Measurements from ENCODE around the gene ERG. TPM values are rescaled to one million over a fixed set of nuclear protein-coding genes. Genes with fewer than 3 reads are reported as not detected.

The ERG gene
- total and polyA plus RNA-seq, 2 experiments from 2014 or later = 0.14 to 0.44 TPM

DNA sequence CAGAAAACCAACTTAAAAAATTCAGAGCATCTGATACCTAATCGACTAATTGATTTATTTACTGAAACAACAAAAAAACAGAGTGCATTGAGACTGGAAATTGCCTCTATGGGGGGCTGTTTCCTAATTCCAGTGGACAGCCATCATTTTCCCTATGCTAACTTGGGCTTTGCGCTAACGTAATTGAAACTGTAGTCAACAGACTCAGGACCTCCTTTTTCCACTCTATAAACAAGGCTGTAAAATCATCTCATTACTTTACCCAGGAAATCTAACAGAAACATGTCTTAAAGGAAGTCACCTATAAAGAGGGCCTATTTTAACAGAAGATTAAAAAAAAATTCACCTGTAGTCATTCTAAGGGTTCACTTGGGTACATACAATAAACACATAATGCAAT lies 2.1 kb downstream of the ERG start:
- Mint-ChIP-seq H3K36me3 (ENCODE audit: low read depth) (no peaks in the 10 kb centered on the region), H3K27me3 (ENCODE audit: insufficient read depth, low read depth, poor library complexity) (peaks cover 2% of the 10 kb centered on the region), H3K4me3 (no peak overlapping the region), H3K27ac (no peak overlapping the region; the same call in 1 of the 2 replicates), H3K4me1 (peaks cover 36% of the 10 kb centered on the region), H3K9me3 (no peaks in the 10 kb centered on the region)
- Histone ChIP-seq H4K20me1 (replicated peaks; ENCODE audit: insufficient read depth) (no peaks in the 10 kb centered on the region), H3K36me3 (ENCODE audit: insufficient read depth) (no peaks in the 10 kb centered on the region), H3K27me3 (ENCODE audit: insufficient read depth) (no peaks in the 10 kb centered on the region), H3K79me2 (replicated peaks; ENCODE audit: insufficient read depth) (no peaks in the 10 kb centered on the region), H2AFZ (no peak overlapping the region), H3F3A (replicated peaks; ENCODE audit: low read depth) (no peaks in the 10 kb centered on the region), H3K4me2 (no peak overlapping the region), H3K9me2 (ENCODE audit: insufficient read depth) (no peaks in the 10 kb centered on the region), H3K4me3 (no peak overlapping the region), H3K4me1 (ENCODE audit: insufficient read depth) (peaks cover 8% of the 10 kb centered on the region; the same call in 1 of the 2 replicates), H3K27ac (ENCODE audit: low read depth) (no peak overlapping the region)
- no peak for ATAC-seq
- TF ChIP-seq EZH2 (IDR thresholded peaks at IDR 0.05; ENCODE audit: low read depth, unreplicated experiment) (no peak), ZNF331 (CRISPR knock-in tag; IDR thresholded peaks at IDR 0.05; ENCODE audit: low read depth) (no peak), CREB1 (CRISPR knock-in tag; IDR thresholded peaks at IDR 0.05; ENCODE audit: low read depth) (no peak), NANOG (IDR thresholded peaks at IDR 0.05; ENCODE audit: borderline replicate concordance) (no peak), ZNF114 (CRISPR knock-in tag; IDR thresholded peaks at IDR 0.05) (no peak), JUNB (IDR thresholded peaks at IDR 0.05; ENCODE audit: unreplicated experiment) (no peak)
- TF ChIP-seq, protein P1, sequence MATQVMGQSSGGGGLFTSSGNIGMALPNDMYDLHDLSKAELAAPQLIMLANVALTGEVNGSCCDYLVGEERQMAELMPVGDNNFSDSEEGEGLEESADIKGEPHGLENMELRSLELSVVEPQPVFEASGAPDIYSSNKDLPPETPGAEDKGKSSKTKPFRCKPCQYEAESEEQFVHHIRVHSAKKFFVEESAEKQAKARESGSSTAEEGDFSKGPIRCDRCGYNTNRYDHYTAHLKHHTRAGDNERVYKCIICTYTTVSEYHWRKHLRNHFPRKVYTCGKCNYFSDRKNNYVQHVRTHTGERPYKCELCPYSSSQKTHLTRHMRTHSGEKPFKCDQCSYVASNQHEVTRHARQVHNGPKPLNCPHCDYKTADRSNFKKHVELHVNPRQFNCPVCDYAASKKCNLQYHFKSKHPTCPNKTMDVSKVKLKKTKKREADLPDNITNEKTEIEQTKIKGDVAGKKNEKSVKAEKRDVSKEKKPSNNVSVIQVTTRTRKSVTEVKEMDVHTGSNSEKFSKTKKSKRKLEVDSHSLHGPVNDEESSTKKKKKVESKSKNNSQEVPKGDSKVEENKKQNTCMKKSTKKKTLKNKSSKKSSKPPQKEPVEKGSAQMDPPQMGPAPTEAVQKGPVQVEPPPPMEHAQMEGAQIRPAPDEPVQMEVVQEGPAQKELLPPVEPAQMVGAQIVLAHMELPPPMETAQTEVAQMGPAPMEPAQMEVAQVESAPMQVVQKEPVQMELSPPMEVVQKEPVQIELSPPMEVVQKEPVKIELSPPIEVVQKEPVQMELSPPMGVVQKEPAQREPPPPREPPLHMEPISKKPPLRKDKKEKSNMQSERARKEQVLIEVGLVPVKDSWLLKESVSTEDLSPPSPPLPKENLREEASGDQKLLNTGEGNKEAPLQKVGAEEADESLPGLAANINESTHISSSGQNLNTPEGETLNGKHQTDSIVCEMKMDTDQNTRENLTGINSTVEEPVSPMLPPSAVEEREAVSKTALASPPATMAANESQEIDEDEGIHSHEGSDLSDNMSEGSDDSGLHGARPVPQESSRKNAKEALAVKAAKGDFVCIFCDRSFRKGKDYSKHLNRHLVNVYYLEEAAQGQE (IDR thresholded peaks at IDR 0.05; ENCODE audit: unreplicated experiment) = no peak
- TF ChIP-seq, protein P2, sequence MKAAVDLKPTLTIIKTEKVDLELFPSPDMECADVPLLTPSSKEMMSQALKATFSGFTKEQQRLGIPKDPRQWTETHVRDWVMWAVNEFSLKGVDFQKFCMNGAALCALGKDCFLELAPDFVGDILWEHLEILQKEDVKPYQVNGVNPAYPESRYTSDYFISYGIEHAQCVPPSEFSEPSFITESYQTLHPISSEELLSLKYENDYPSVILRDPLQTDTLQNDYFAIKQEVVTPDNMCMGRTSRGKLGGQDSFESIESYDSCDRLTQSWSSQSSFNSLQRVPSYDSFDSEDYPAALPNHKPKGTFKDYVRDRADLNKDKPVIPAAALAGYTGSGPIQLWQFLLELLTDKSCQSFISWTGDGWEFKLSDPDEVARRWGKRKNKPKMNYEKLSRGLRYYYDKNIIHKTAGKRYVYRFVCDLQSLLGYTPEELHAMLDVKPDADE (IDR thresholded peaks at IDR 0.05) = no peak
- no peak for DNase-seq (ENCODE audit: low spot score)

DNA sequence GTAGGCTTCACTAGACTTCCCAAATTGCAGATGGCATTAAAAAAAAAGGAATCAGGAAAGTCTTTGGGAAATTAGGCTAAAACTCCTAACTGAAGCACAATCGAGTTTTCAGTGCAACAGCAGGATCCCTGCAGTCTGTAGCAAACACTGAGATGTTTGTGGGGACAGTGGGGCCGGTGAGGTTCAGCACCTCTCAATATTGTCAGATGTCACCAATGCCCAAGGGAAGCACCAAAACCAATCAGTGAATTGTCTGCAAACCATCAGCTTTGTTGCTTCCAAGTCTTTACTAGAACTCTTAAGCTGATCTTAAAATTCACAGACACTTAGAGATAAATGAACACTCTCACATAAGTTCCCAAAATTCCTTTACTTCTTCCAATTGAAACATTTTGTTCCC lies 2.6 kb downstream of the ERG start:
- no peak for TF ChIP-seq ZNF114 (CRISPR knock-in tag; IDR thresholded peaks at IDR 0.05)
- Mint-ChIP-seq H3K36me3 (ENCODE audit: low read depth) (no peaks in the 10 kb centered on the region), H3K9me3 (no peaks in the 10 kb centered on the region), H3K4me3 (no peak overlapping the region), H3K27me3 (ENCODE audit: insufficient read depth, low read depth, poor library complexity) (peaks cover 2% of the 10 kb centered on the region), H3K4me1 (peaks cover 41% of the 10 kb centered on the region), H3K27ac (no peak overlapping the region; the same call in 1 of the 2 replicates)
- Histone ChIP-seq H3K4me2 (no peak overlapping the region), H3K27ac (ENCODE audit: low read depth) (no peak overlapping the region), H3K4me3 (no peak overlapping the region), H3F3A (replicated peaks; ENCODE audit: low read depth) (no peaks in the 10 kb centered on the region), H3K36me3 (ENCODE audit: insufficient read depth) (no peaks in the 10 kb centered on the region), H4K20me1 (replicated peaks; ENCODE audit: insufficient read depth) (no peaks in the 10 kb centered on the region), H3K4me1 (ENCODE audit: insufficient read depth) (peaks cover 9% of the 10 kb centered on the region; the same call in 1 of the 2 replicates), H3K9me2 (ENCODE audit: insufficient read depth) (no peaks in the 10 kb centered on the region), H3K79me2 (replicated peaks; ENCODE audit: insufficient read depth) (no peaks in the 10 kb centered on the region), H3K27me3 (ENCODE audit: insufficient read depth) (no peaks in the 10 kb centered on the region), H2AFZ (no peak overlapping the region; the same call in 1 of the 2 replicates)
- DNase-seq (ENCODE audit: low spot score) = no peak
- ATAC-seq = no peak
